ENCODE measurements around the gene RHEBL1. TPM values are rescaled to one million over a fixed set of nuclear protein-coding genes. Genes with fewer than 3 reads are reported as not detected.

The RHEBL1 gene
- total RNA-seq, 1 experiment from 2014 or later: 1.2 TPM

- DNase-seq (ENCODE audit: low spot score): no peak
Observed at GRCh38 chr12:49054524-49054923, 15.3 kb downstream of the RHEBL1 start.

- no peak for DNase-seq (ENCODE audit: low spot score)
Observed at GRCh38 chr12:49054096-49054495, 15.7 kb downstream of the RHEBL1 start.

- no peak for DNase-seq (ENCODE audit: low spot score)
Observed at GRCh38 chr12:49052451-49053208, 17.1 kb downstream of the RHEBL1 start.

GRCh38 chr12:49051777-49052438 lies 17.9 kb downstream of the RHEBL1 start:
- no peak for DNase-seq (ENCODE audit: low spot score)

GRCh38 chr12:49051373-49051764 lies 18.4 kb downstream of the RHEBL1 start:
- no peak for DNase-seq (ENCODE audit: low spot score)

GRCh38 chr12:49050507-49051372 lies 19.0 kb downstream of the RHEBL1 start:
- DNase-seq (ENCODE audit: low spot score): no peak

- peak; percentile 78 for DNase-seq (ENCODE audit: low spot score)
Observed at GRCh38 chr12:49049566-49050224, 20.1 kb downstream of the RHEBL1 start.

GRCh38 chr12:49048953-49049352 lies 20.8 kb downstream of the RHEBL1 start:
- no peak for DNase-seq (ENCODE audit: low spot score)

- no peak for DNase-seq (ENCODE audit: low spot score)
Observed at GRCh38 chr12:49046129-49046895, 23.5 kb downstream of the RHEBL1 start.

GRCh38 chr12:49044660-49045059 lies 25.1 kb downstream of the RHEBL1 start:
- no peak for DNase-seq (ENCODE audit: low spot score)

GRCh38 chr12:49043856-49044258 lies 25.9 kb downstream of the RHEBL1 start:
- DNase-seq (ENCODE audit: low spot score): no peak

- no peak for DNase-seq (ENCODE audit: low spot score)
Observed at GRCh38 chr12:49043241-49043640, 26.5 kb downstream of the RHEBL1 start.

GRCh38 chr12:49041881-49042484 lies 27.8 kb downstream of the RHEBL1 start:
- DNase-seq (ENCODE audit: low spot score): peak; percentile 35

- no peak for DNase-seq (ENCODE audit: low spot score)
Observed at GRCh38 chr12:49041036-49041880, 28.5 kb downstream of the RHEBL1 start.

- DNase-seq (ENCODE audit: low spot score): no peak
Observed at GRCh38 chr12:49040364-49040855, 29.4 kb downstream of the RHEBL1 start.

- DNase-seq (ENCODE audit: low spot score): no peak
Observed at GRCh38 chr12:49039421-49040363, 30.1 kb downstream of the RHEBL1 start.

- DNase-seq (ENCODE audit: low spot score): no peak
Observed at GRCh38 chr12:49038291-49038955, 31.4 kb downstream of the RHEBL1 start.

- no peak for DNase-seq (ENCODE audit: low spot score)
Observed at GRCh38 chr12:49037947-49038237, 31.9 kb downstream of the RHEBL1 start.

Measured in A172 (cell line).